CD4-positive, alpha-beta T cell (primary cell): Measurements from ENCODE around the gene GNG7. TPM values are rescaled to one million over a fixed set of nuclear protein-coding genes. Genes with fewer than 3 reads are reported as not detected.
"Not testable (repeated sequence)": the region's sequence is repeated elsewhere in the genome, so short reads cannot be mapped to it uniquely, and the experiment has no call there.

ENCODE experiments used
- ATAC-seq: fragments of 200-7000 bp; cut with Tn5 transposase; one replicate; pipeline ENCODE4 v1.10.0; 2022; ENCODE audit warnings: mild to moderate bottlenecking; ENCODE audit not compliant: poor library complexity
- CTCF ChIA-PET: fragments of 350-600 bp; sonication (Branson Sonifier 250); formaldehyde crosslinking; loops from one replicate; lab custom pipeline; 2021; ENCODE audit warnings: antibody characterized with exemption, inconsistent platforms; lab: Charles Lee
- POLR2A ChIA-PET: fragments of 350-600 bp; sonication (Branson Sonifier 250); formaldehyde crosslinking; loops from one replicate; lab custom pipeline; 2021; ENCODE audit warnings: antibody characterized with exemption, inconsistent platforms; lab: Charles Lee
- DNase-seq, 14 experiments: peaks; one replicate each; pipeline ENCODE4 v3.0.0-alpha.2; 2013 to 2020; ENCODE audit warnings: mixed read lengths in 2 of 14
- H3K27ac ChIP-seq, 2 donors: one replicate each; pipeline versions ENCODE4 v1.5.1 to v1.7.0; 2013; ENCODE audit warnings: low read length in 2 of 2, low read depth in 1 of 2, mild to moderate bottlenecking in 1 of 2
- H3K27me3 ChIP-seq, 2 experiments: 1 replicate in 1 of 2; 2 replicates in 1 of 2; pipeline versions ENCODE4 v1.6.1 to v1.7.0; 2013; ENCODE audit warnings: low read length in 2 of 2, control low read depth in 1 of 2, mild to moderate bottlenecking in 1 of 2, moderate library complexity in 1 of 2; ENCODE audit not compliant: insufficient read depth in 2 of 2, control insufficient read depth in 1 of 2
- H3K36me3 ChIP-seq: one replicate; pipeline ENCODE4 v1.6.1; 2013; ENCODE audit warnings: low read length, control low read depth; ENCODE audit not compliant: insufficient read depth
- H3K4me1 ChIP-seq: one replicate; pipeline ENCODE4 v1.6.1; 2013; ENCODE audit warnings: low read length, control low read depth; ENCODE audit not compliant: insufficient read depth
- H3K4me3 ChIP-seq: one replicate; pipeline ENCODE4 v1.5.1; 2013; ENCODE audit warnings: mild to moderate bottlenecking, low read length, moderate library complexity
- H3K9me3 ChIP-seq, 2 experiments: 1 replicate in 1 of 2; 2 replicates in 1 of 2; pipeline versions ENCODE4 v1.6.1 to v1.7.0; 2013; ENCODE audit warnings: low read length in 2 of 2, mild to moderate bottlenecking in 2 of 2, control low read depth in 1 of 2, moderate library complexity in 1 of 2; ENCODE audit not compliant: control insufficient read depth in 1 of 2, insufficient read depth in 1 of 2
- H3K27ac Mint-ChIP-seq: one replicate; pipeline ENCODE4 v1.8.0; 2020; ENCODE audit warnings: mixed read lengths
- H3K27me3 Mint-ChIP-seq: one replicate; pipeline ENCODE4 v1.8.0; 2021; ENCODE audit warnings: mixed read lengths
- H3K36me3 Mint-ChIP-seq: one replicate; pipeline ENCODE4 v1.8.0; 2021; ENCODE audit warnings: low read depth, mixed read lengths
- H3K4me1 Mint-ChIP-seq: one replicate; pipeline ENCODE4 v1.8.0; 2021; ENCODE audit warnings: low read depth, mixed read lengths
- H3K4me3 Mint-ChIP-seq: one replicate; pipeline ENCODE4 v1.8.0; 2020; ENCODE audit warnings: mild to moderate bottlenecking, mixed read lengths
- H3K9me3 Mint-ChIP-seq: one replicate; pipeline ENCODE4 v1.8.0; 2020; ENCODE audit warnings: mixed read lengths
- intact Hi-C, 2 experiments: fragments of 100-400 bp; cut with DNase I in 1 of 2; cut with micrococcal nuclease in 1 of 2; formaldehyde crosslinking; loops; one replicate each; pipeline versions ENCODE4 v1.15.1 to v1.9.0; 2023 to 2025; cut with DNase I, micrococcal nuclease
- total RNA-seq, 174 experiments: library from RNA in 2 of 174; stranded (reverse) in 2 of 174; gene quantifications; one replicate each; pipeline ENCODE4 v1.2.3 and lab custom pipeline; 2021 to 2026
- TF ChIP-seq, protein P1 (sequence below): fragments of 200-600 bp; IDR thresholded peaks from one replicate; pipeline ENCODE4 v1.8.0; 2022; ENCODE audit warnings: antibody characterized with exemption, mild to moderate bottlenecking

Gene GNG7
- total RNA-seq, 2 experiments from 2014 or later = 5.2 to 5.7 TPM

DNA sequence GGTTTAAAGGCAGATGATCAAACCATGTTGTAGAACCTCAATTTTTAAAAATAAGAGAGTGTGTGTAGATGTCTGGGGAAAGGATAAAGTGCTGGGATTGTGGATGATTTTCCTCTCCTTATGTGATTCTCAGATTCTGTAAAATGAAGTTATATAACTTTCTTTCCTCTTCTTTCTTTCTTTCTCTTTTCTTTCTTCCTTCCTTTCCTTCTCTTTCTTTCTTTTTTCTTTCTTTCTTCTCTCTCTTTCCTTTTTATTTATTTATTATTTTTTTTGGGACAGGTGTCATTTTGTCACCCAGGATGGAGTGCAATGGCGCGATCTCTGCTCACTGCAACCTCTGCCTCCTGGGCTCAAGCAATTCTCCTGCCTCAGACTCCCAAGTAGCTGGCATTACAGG, 144.0 kb downstream of the GNG7 start:
- no peak for DNase-seq
- no peak for ATAC-seq
- no peaks in the 10 kb centered on the region for H3K9me3 Mint-ChIP-seq
- Histone ChIP-seq H3K9me3 (no peaks in the 10 kb centered on the region), H3K27me3 (no peaks in the 10 kb centered on the region), H3K4me3 (no peak overlapping the region), H3K27ac (no peak overlapping the region), H3K4me1 (peaks cover 24% of the 10 kb centered on the region), H3K36me3 (no peaks in the 10 kb centered on the region)
- intact Hi-C loops = no loop called here
- peaks cover 3% of the 10 kb centered on the region for H3K36me3 Mint-ChIP-seq
- H3K27ac Mint-ChIP-seq = no peak overlapping the region
- H3K4me3 Mint-ChIP-seq = no peak overlapping the region
- ChIA-PET POLR2A (interaction anchor here (0.7 kb wide), 1 partner anchor 83 kb away, joined by 3 read pairs; the partner anchor contains the start of gene GADD45B), CTCF (no interaction called here)
- TF ChIP-seq, protein P1, sequence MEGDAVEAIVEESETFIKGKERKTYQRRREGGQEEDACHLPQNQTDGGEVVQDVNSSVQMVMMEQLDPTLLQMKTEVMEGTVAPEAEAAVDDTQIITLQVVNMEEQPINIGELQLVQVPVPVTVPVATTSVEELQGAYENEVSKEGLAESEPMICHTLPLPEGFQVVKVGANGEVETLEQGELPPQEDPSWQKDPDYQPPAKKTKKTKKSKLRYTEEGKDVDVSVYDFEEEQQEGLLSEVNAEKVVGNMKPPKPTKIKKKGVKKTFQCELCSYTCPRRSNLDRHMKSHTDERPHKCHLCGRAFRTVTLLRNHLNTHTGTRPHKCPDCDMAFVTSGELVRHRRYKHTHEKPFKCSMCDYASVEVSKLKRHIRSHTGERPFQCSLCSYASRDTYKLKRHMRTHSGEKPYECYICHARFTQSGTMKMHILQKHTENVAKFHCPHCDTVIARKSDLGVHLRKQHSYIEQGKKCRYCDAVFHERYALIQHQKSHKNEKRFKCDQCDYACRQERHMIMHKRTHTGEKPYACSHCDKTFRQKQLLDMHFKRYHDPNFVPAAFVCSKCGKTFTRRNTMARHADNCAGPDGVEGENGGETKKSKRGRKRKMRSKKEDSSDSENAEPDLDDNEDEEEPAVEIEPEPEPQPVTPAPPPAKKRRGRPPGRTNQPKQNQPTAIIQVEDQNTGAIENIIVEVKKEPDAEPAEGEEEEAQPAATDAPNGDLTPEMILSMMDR = no peak
- H3K4me1 Mint-ChIP-seq = peaks cover 15% of the 10 kb centered on the region
- no peaks in the 10 kb centered on the region for H3K27me3 Mint-ChIP-seq

DNA sequence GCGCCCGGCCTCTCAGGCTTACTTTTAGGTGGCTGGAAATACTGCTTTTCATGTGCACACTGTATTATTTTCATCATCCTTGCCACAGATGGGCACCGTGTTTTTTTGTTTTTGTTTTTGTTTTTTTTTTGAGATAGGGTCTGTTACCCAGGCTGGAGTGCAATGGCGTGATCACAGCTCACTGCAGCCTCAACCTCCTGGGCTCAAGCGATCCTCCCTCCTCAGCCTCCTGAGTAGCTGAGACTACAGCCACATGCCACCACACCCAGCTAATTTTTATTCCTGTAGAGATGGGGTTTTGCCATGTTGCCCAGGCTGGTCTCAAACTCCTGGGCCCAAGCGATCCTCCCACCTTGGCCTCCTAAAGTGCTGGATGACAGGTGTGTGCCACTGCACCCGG, 144.4 kb downstream of the GNG7 start:
- POLR2A ChIA-PET = interaction anchor here (0.7 kb wide), 1 partner anchor 82 kb away, joined by 3 read pairs; the partner anchor contains the start of gene GADD45B

DNA sequence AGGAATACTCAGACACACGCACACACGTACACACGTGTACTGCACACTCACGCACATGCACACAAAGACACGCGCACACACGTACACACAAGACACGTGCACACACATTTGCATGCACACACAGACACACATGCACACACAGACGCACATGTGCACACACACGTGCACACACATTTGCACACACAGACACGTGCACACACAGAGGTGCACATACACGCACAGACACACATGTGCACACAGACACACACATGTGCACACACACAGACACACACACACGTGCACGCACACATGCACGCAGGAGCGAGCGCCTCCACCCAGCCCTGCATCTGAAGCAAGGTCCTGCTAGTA, 145.4 kb downstream of the GNG7 start:
- Mint-ChIP-seq H3K4me1 (peaks cover 20% of the 10 kb centered on the region), H3K27ac (no peak overlapping the region), H3K9me3 (no peaks in the 10 kb centered on the region), H3K36me3 (peaks cover 3% of the 10 kb centered on the region), H3K4me3 (peak overlapping the region; percentile 1), H3K27me3 (no peaks in the 10 kb centered on the region)
- H3K27ac ChIP-seq = no peak overlapping the region
- ChIA-PET CTCF (no interaction called here), POLR2A (interaction anchor here (1.9 kb wide), 1 partner anchor 81 kb away, joined by 7 read pairs; the partner anchor contains the start of gene GADD45B)
- ATAC-seq = no peak
- intact Hi-C loops = no loop called here
- DNase-seq = no peak
- H3K4me3 ChIP-seq = no peak overlapping the region
- no peaks in the 10 kb centered on the region for H3K27me3 ChIP-seq
- H3K9me3 ChIP-seq = no peaks in the 10 kb centered on the region
- TF ChIP-seq, protein P1 = no peak
- peaks cover 24% of the 10 kb centered on the region for H3K4me1 ChIP-seq
- no peaks in the 10 kb centered on the region for H3K36me3 ChIP-seq

More for the DNA sequence above, 144.4 kb downstream of the GNG7 start:
- DNase-seq, H3K27ac Mint-ChIP-seq, H3K4me3 Mint-ChIP-seq, H3K4me3 ChIP-seq, CTCF ChIA-PET, H3K9me3 ChIP-seq, intact Hi-C loops, H3K27me3 ChIP-seq, ATAC-seq, H3K27ac ChIP-seq, H3K9me3 Mint-ChIP-seq, H3K27me3 Mint-ChIP-seq, H3K36me3 ChIP-seq, H3K36me3 Mint-ChIP-seq: not testable (repeated sequence)
- H3K4me1 Mint-ChIP-seq = peaks cover 15% of the 10 kb centered on the region
- peaks cover 24% of the 10 kb centered on the region for H3K4me1 ChIP-seq
